HCT116 (cell line): ENCODE results near the gene PRRT2. TPM values are rescaled to one million over a fixed set of nuclear protein-coding genes. Genes with fewer than 3 reads are reported as not detected.

Experiments used
- ATAC-seq: fragments of 200-7000 bp; cut with Tn5 transposase; 2 replicates; pipeline ENCODE4 v1.9.1; 2020; ENCODE audit warnings: mild to moderate bottlenecking, moderate library complexity
- BruUV-seq: library from RNA; stranded (reverse); fragments of 400-500 nt; replicated peaks from 2 replicates; lab custom pipeline; 2021; lab: Mats Ljungman, UMichigan
- CTCF ChIA-PET: fragments of 300-600 bp; sonication (Branson Sonifier 250); formaldehyde crosslinking; loops from one replicate; lab custom pipeline; 2021; ENCODE audit warnings: antibody characterized with exemption; lab: Charles Lee
- POLR2A ChIA-PET: fragments of 300-600, 350-600 bp; sonication (Branson Sonifier 250); formaldehyde crosslinking; loops from one replicate; lab custom pipeline; 2021; ENCODE audit warnings: antibody characterized with exemption; lab: Charles Lee
- RAD21 ChIA-PET, 2 experiments: fragments of 300-600 bp; sonication (Branson Sonifier 250); formaldehyde crosslinking; loops; one replicate each; lab custom pipeline; 2023; ENCODE audit warnings: low total read pairs in 2 of 2; ENCODE audit not compliant: uncharacterized antibody in 2 of 2, unreplicated experiment in 2 of 2, low non-redundant PET in 1 of 2; lab: Charles Lee
- DNase-seq: peaks from one replicate; pipeline ENCODE4 v3.0.0-alpha.2; 2010; ENCODE audit warnings: low read depth, low spot score
- H2AFZ ChIP-seq: fragments of 200-600 bp; shearing (Covaris generic), sonication (generic); 2 replicates; pipeline ENCODE4 v1.6.1; 2017; ENCODE audit warnings: low read depth, mixed run types, mixed read lengths, antibody characterized with exemption, low read length; ENCODE audit not compliant: poor library complexity, severe bottlenecking
- H3K27ac ChIP-seq: 2 replicates; pipeline ENCODE4 v1.5.1; 2012; ENCODE audit warnings: low read depth, low read length
- H3K27me3 ChIP-seq: fragments of 200-600 bp; sonication (generic); 2 replicates; pipeline ENCODE4 v1.6.1; 2016; ENCODE audit warnings: mixed run types, low read length, mixed read lengths; ENCODE audit not compliant: insufficient read depth
- H3K36me3 ChIP-seq, 2 experiments: fragments of 200-500 bp in 1 of 2; fragments of 200-600 bp in 1 of 2; sonication (Bioruptor generic) in 1 of 2; sonication (generic) in 1 of 2; 2 replicates each; pipeline versions ENCODE4 v1.5.1 to v1.6.1; 2014 to 2016; ENCODE audit warnings: low read length in 2 of 2, inconsistent platforms in 1 of 2, mixed read lengths in 1 of 2, mixed run types in 1 of 2; ENCODE audit not compliant: insufficient read depth in 2 of 2, control insufficient read depth in 1 of 2
- H3K4me1 ChIP-seq, 2 experiments: fragments of 200-600 bp in 1 of 2; sonication (generic) in 1 of 2; 2 replicates each; pipeline versions ENCODE4 v1.5.1 to v1.6.1; 2012 to 2017; ENCODE audit warnings: low read length in 2 of 2, inconsistent platforms in 1 of 2, mild to moderate bottlenecking in 1 of 2, mixed read lengths in 1 of 2, mixed run types in 1 of 2, moderate library complexity in 1 of 2; ENCODE audit not compliant: insufficient read depth in 2 of 2, control insufficient read depth in 1 of 2
- H3K4me2 ChIP-seq: fragments of 200-600 bp; sonication (generic); 2 replicates; pipeline ENCODE4 v1.6.1; 2017; ENCODE audit warnings: mixed run types, low read length, mixed read lengths
- H3K4me3 ChIP-seq, 2 experiments: fragments of 200-600 bp in 1 of 2; sonication (generic) in 1 of 2; replicated peaks in 1 of 2; 2 replicates each; pipeline ENCODE4 v1.5.1; 2011 to 2016; ENCODE audit warnings: low read length in 2 of 2, control low read depth in 1 of 2, low read depth in 1 of 2, mild to moderate bottlenecking in 1 of 2, mixed read lengths in 1 of 2, mixed run types in 1 of 2
- H3K79me2 ChIP-seq: fragments of 200-600 bp; sonication (generic); 2 replicates; pipeline ENCODE4 v1.6.1; 2017; ENCODE audit warnings: mild to moderate bottlenecking, mixed run types, low read length, moderate library complexity, mixed read lengths; ENCODE audit not compliant: insufficient read depth
- H3K9ac ChIP-seq: fragments of 200-600 bp; sonication (generic); 2 replicates; pipeline ENCODE4 v1.6.1; 2016; ENCODE audit warnings: low read length, mixed read lengths
- H3K9me2 ChIP-seq: fragments of 200-600 bp; sonication (generic), shearing (Covaris generic); 2 replicates; pipeline ENCODE4 v1.6.1; 2017; ENCODE audit warnings: mixed run types, mild to moderate bottlenecking, moderate library complexity; ENCODE audit not compliant: insufficient read depth
- H3K9me3 ChIP-seq, 2 experiments: fragments of 200-500 bp in 1 of 2; fragments of 200-600 bp in 1 of 2; sonication (Bioruptor generic) in 1 of 2; sonication (generic) in 1 of 2; 2 replicates each; pipeline ENCODE4 v1.6.1; 2014 to 2017; ENCODE audit warnings: low read length in 2 of 2, mixed read lengths in 2 of 2, inconsistent platforms in 1 of 2, low read depth in 1 of 2, mild to moderate bottlenecking in 1 of 2, mixed run types in 1 of 2, moderate library complexity in 1 of 2; ENCODE audit not compliant: control insufficient read depth in 1 of 2, insufficient read depth in 1 of 2
- H4K20me1 ChIP-seq: fragments of 200-600 bp; sonication (generic), shearing (Covaris generic); 2 replicates; pipeline ENCODE4 v1.6.1; 2017; ENCODE audit warnings: mixed run types, mild to moderate bottlenecking, moderate library complexity; ENCODE audit not compliant: insufficient read depth
- CBX3 ChIP-seq: IDR thresholded peaks from 2 replicates; pipeline ENCODE4 v1.6.1; 2012; ENCODE audit warnings: low read depth
- CEBPB ChIP-seq: IDR thresholded peaks from 2 replicates; pipeline ENCODE4 v1.6.1; 2012; ENCODE audit warnings: low read depth
- EZH2phosphoT487 ChIP-seq: fragments of 200-600 bp; IDR thresholded peaks from 2 replicates; pipeline ENCODE4 v1.6.1; 2018; ENCODE audit warnings: antibody characterized with exemption, borderline replicate concordance
- POLR2AphosphoS5 ChIP-seq: IDR thresholded peaks from 2 replicates; pipeline ENCODE4 v1.6.1; 2011; ENCODE audit warnings: mild to moderate bottlenecking, low read depth, low read length, moderate library complexity
- REST ChIP-seq: IDR thresholded peaks from 2 replicates; pipeline ENCODE4 v1.6.1; 2012; ENCODE audit warnings: low read depth
- intact Hi-C: fragments of 100-400 bp; cut with micrococcal nuclease; formaldehyde crosslinking; loops from 2 replicates; pipeline ENCODE4 v1.10.0; 2022
- total RNA-seq: library from RNA; stranded (reverse); gene quantifications from one replicate; pipeline ENCODE4 v1.2.1, GENCODE V29; 2021; ENCODE audit not compliant: unreplicated experiment

Gene PRRT2
- total RNA-seq, 1 experiment from 2014 or later: 4.0 TPM

DNA sequence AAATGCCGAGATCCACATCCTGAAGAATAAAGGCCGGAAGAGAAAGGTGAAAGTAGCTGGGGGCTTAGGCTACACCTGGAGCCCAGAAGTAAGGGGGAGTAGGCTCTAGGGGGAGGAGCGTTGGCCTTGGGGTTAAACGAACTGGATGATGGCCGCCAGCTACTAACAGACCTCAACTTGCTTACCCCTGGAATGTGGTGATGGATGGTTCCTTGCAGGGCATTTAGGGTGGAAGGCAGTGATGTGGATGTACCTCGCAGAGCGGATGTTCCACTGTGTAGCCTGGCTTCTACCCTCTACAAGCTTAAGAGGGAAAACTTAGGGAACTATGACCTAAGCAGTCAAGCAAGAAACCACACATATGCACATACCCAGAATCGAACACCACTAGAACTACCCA is 8.0 kb upstream of the PRRT2 start:
- Histone ChIP-seq H3K9me3 (no peaks in the 10 kb centered on the region), H3K27ac (peak overlapping the region; percentile 85), H3K4me1 (peaks cover 17 to 39% of the 10 kb centered on the region in 2 experiments), H3K79me2 (peaks cover 19% of the 10 kb centered on the region), H2AFZ (no peak overlapping the region), H3K36me3 (peaks cover 16 to 41% of the 10 kb centered on the region in 2 experiments; a peak in 3 of 4 replicates), H3K4me3 (peak overlapping the region; percentile 67 to 70; a peak in 3 of 4 replicates), H3K27me3 (no peaks in the 10 kb centered on the region), H3K9me2 (no peaks in the 10 kb centered on the region), H4K20me1 (no peaks in the 10 kb centered on the region), H3K4me2 (peak overlapping the region; percentile 87), H3K9ac (peak overlapping the region; percentile 84)
- no TSS peak for BruUV-seq
- intact Hi-C loops: loop anchor here (2.0 kb wide), 1 partner anchor 13 kb away; the partner anchor contains the start of gene KIF22
- ATAC-seq: no peak
- POLR2A ChIA-PET: interaction anchor here (0.9 to 1.9 kb wide), 2 partner anchors 14 to 18 kb away, joined by 3 to 10 read pairs; partner anchors contain the start of gene KIF22
- RAD21 ChIA-PET: interaction anchor here (0.6 to 1.1 kb wide), 2 partner anchors 14 to 103 kb away, joined by 3 to 4 read pairs; partner anchors contain the start of gene KIF22 (in 1 of the 2)
- DNase-seq: no peak
- TF ChIP-seq EZH2phosphoT487 (no peak), CEBPB (no peak), CBX3 (no peak)
- CTCF ChIA-PET: interaction anchor here (1.5 to 2.3 kb wide), 2 partner anchors 14 to 44 kb away, joined by 5 to 6 read pairs; partner anchors contain the start of gene KIF22

GRCh38 chr16:29804455-29805231 is 7.3 kb upstream of the PRRT2 start:
- no peak for DNase-seq

More at GRCh38 chr16:29804455-29805231, 7.3 kb upstream of the PRRT2 start:
- RAD21 ChIA-PET: interaction anchor here (0.6 to 1.1 kb wide), 2 partner anchors 14 to 104 kb away, joined by 3 to 4 read pairs; partner anchors contain the start of gene KIF22 (in 1 of the 2)
- peaks cover 19 to 46% of the 10 kb centered on the region in 2 experiments for H3K4me1 ChIP-seq
- ATAC-seq: no peak
- H4K20me1 ChIP-seq: no peaks in the 10 kb centered on the region
- CTCF ChIA-PET: interaction anchor here (1.5 to 2.3 kb wide), 2 partner anchors 15 to 43 kb away, joined by 5 to 6 read pairs; partner anchors contain the start of gene KIF22
- no peaks in the 10 kb centered on the region for H3K27me3 ChIP-seq
- H3K27ac ChIP-seq: peak overlapping the region; percentile 85
- no peaks in the 10 kb centered on the region for H3K9me3 ChIP-seq
- TF ChIP-seq POLR2AphosphoS5 (peak; percentile 20; the same call in 1 of the 2 replicates), REST (no peak)
- H3K9ac ChIP-seq: peak overlapping the region; percentile 84
- intact Hi-C loops: loop anchor here (2.0 kb wide), 1 partner anchor 14 kb away; the partner anchor contains the start of gene KIF22
- TSS peak; percentile 68 for BruUV-seq
- peaks cover 25% of the 10 kb centered on the region for H3K79me2 ChIP-seq
- no peak overlapping the region for H2AFZ ChIP-seq
- H3K4me2 ChIP-seq: peak overlapping the region; percentile 87
- POLR2A ChIA-PET: interaction anchor here (0.7 to 1.9 kb wide), 3 partner anchors 9 to 17 kb away, joined by 3 to 10 read pairs (median 3); partner anchors contain the start of gene KIF22
- no peaks in the 10 kb centered on the region for H3K9me2 ChIP-seq
- H3K36me3 ChIP-seq: peaks cover 11 to 40% of the 10 kb centered on the region in 2 experiments; a peak in 3 of 4 replicates
- peak overlapping the region; percentile 67 to 70 for H3K4me3 ChIP-seq
